HG03159 (cell line): Measurements from ENCODE around the gene NKAIN2.
"Not testable (repeated sequence)": the region's sequence is repeated elsewhere in the genome, so short reads cannot be mapped to it uniquely, and the experiment has no call there.

ENCODE experiments used
- ATAC-seq: cut with Tn5 transposase; IDR thresholded peaks from one replicate; pipeline ENCODE4 v1.9.1; 2021; ENCODE audit warnings: mild to moderate bottlenecking, moderate library complexity; ENCODE audit not compliant: unreplicated experiment

Gene NKAIN2

DNA sequence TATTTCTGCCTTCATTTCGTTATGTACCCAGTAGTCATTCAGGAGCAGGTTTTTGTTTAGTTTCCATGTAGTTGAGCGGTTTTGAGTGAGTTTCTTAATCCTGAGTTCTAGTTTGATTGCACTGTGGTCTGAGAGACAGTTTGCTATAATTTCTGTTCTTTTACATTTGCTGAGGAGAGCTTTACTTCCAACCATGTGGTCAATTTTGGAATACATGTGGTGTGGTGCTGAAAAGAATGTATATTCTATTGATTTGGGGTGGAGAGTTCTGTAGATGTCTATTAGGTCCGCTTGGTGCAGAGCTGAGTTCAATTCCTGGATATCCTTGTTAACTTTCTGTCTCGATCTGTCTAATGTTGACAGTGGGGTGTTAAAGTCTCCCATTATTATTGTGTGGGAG is 606.8 kb downstream of the NKAIN2 start:
- ATAC-seq = not testable (repeated sequence)

- ATAC-seq = not testable (repeated sequence)
Observed at GRCh38 chr6:124412657-124413056, 609.0 kb downstream of the NKAIN2 start.

- ATAC-seq = no peak
Observed at GRCh38 chr6:124420116-124420840, 616.6 kb downstream of the NKAIN2 start.

DNA sequence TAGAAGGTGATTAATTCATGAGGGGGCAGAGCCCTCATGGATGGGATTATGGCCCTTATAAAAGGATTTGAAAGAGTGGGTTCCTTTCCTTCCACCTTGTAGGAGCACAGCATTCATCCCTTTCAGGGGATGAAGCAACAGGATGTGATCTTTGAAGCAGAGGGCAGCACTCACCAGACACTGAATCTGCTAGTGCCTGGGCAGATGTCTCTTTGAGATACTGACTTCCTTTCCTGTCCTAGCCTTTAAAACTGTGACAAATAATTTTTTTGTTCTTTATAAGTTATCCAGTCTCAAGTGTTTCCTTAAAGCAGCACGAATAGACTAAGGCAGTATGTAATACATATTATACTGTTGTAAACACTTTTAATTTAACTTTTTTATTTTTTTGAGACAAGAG is 620.0 kb downstream of the NKAIN2 start:
- no peak for ATAC-seq

GRCh38 chr6:124430740-124431318 is 627.2 kb downstream of the NKAIN2 start:
- no peak for ATAC-seq

DNA sequence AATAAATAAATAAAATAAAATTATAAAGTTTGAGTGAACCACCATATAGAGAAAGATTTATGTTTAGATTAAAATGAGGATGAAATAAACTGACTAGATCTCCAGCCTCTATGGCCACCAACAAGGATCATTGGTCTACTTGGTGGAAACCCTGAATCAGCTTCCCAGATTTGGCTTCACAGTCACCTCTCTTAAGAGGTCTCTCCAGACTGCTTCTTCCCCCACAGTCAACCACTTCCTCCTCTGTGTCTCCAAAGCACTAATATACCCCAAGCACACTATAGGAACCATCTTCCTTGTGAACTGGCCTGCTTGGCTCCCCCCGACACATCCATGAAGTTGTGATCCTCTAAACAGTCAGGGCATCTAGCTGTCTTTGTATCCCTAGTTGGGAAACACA is 629.0 kb downstream of the NKAIN2 start:
- no peak for ATAC-seq

- no peak for ATAC-seq
Observed at GRCh38 chr6:124433387-124434160, 629.9 kb downstream of the NKAIN2 start.

DNA sequence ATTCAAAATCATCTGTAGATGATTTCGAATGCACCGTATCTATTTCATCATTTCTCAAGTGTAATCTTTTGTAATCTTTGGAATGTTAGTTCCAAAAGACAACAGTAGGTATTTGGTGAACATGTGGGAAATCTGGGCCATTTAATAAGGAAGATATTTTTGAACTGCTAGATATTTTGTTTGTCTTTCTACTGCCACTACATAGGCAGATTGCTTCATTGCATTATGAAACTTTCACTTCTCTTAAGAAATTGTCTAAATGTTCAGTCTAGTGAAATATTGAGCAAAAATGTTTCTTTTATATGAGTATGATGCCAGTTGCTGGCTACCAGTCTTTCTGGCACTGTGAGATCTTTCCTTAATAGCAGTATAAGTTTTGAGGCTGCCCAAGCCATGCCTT is 630.8 kb downstream of the NKAIN2 start:
- no peak for ATAC-seq

DNA sequence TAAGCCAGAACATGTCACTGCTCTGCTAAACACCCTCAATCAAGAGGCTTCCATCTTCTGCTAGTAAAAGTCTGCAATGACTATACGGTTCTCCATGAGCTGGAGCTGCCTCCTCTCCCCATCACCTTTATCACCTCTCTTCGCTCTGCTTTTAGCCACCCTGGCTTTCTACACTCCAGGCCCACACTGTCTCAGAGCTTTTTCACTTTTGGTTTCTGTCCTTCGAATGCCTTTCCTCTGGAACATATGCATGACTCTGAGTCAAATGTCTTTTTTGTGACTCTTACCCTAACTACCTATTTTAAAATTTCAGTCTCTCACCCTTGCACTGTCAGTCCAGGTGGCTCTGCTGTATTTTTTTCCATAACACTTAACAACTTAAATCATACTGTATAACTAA is 633.1 kb downstream of the NKAIN2 start:
- ATAC-seq = no peak

DNA sequence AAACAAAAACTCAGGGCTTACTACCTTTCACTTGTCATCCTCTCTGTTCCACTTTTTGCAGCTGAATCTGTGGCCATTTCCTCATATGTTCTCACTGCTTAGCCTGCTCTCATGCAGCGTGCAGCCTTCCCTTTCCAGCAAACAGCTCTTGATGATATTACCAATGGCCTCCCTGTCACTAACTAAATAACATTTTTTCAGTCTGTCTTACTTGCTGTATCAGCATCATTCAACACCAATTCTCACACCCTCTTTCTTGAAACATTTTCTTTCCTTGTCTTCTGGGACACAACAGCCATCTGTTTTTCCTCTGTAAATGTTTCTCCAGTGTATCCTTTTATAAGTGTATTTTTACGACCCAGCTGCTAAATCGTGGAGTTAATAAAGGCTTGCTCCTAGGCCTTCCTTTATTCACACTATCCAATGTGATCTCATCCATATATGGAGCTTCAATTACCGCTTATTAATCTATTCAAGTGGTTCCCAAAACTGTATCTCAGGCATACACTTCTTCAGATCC is 634.9 kb downstream of the NKAIN2 start:
- ATAC-seq = no peak

DNA sequence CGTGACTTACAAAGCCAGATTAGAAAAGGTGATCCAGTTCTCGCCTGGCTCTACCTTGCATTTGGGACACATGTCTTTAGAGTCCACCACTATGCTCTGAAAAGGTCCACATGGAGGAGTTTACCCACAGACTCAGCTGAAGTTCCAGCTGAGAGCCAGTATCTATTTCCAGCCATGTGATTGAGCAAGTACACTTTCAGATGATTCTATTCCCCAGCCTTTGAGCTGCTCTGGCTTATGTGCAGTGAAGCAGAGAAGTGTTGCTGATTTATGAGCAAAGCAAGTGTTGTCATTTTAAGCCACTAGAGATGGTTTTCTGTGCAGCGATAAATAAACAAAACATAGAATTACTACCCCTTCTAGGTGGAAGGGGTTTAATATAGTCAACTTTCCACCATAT is 637.8 kb downstream of the NKAIN2 start:
- no peak for ATAC-seq

- no peak for ATAC-seq
Observed at GRCh38 chr6:124443541-124443940, 639.9 kb downstream of the NKAIN2 start.

DNA sequence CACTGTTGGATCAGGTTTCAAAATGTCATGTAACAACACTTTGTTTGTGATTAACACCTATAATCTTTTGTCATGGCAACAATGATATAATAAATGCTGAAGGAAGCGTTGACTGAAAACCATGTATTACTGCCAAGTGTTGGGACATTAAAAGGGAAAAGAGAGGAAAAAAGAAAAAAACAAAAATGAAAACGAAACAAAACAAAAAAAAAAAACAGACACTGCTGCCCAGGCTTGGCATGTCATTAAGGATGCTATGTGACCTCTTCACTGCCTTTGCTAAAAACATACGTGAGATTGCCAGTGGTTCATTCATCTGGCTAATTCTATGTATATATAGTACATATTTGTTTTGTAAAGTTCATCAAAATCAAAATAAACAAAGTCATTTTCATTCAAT is 641.9 kb downstream of the NKAIN2 start:
- ATAC-seq = no peak

- ATAC-seq = no peak
Observed at GRCh38 chr6:124446961-124447360, 643.3 kb downstream of the NKAIN2 start.

DNA sequence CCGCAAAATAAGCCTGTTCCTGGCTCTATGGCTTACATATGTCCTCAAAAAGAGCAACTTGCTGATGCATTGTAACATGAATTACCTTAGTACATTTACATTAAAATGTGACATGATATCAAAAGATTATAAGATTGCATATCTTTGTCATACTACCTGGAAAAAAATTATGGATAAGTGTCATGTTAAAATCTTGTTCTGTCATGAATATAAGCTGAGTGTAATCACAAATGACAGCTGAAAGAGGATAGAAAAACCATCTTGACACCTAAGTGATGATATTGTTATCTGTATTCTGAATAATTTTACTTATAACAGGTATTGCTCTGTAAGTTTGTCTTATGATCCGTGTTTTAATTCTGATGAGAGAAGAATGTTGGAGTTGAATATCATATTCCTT is 655.6 kb downstream of the NKAIN2 start:
- no peak for ATAC-seq

DNA sequence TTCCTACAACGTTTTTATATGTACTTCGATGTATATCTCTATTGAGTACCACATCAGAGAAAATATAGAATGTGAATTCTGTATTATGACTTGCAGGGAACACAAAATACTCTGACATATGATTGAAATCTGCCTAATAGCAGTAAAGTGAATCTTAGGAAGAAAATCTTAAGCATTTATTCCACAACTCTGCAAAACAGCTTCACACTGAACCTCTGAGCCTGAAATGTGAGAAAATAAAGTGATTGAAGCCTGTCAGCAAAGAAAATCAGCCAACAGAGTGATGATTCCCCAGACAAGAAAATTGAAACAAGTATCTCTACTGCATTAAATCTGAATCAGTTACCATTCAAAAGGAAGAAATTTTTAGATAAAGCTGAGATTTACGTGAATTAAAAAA is 659.1 kb downstream of the NKAIN2 start:
- no peak for ATAC-seq

- ATAC-seq = no peak
Observed at GRCh38 chr6:124463271-124463670, 659.6 kb downstream of the NKAIN2 start.

- ATAC-seq = not testable (repeated sequence)
Observed at GRCh38 chr6:124464600-124464999, 660.9 kb downstream of the NKAIN2 start.

DNA sequence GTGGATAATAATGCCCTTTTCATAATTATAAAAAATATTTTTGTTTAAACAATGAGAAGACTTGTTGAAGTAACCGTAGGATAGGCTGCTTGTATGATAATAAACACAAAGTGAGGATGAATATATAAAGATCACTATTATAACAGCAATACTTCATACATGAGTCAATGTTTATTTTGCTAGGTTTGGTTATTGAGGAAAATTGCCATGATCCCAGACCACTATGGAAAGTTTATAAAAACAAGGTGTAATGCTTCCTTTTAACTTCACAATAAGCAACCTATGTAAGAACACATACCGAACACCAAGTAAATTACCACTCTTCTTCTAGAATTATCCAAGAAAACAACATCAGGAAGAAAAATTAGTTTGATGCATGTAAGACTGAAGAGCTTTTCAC is 663.3 kb downstream of the NKAIN2 start:
- no peak for ATAC-seq

- ATAC-seq = no peak
Observed at GRCh38 chr6:124467366-124467765, 663.7 kb downstream of the NKAIN2 start.

DNA sequence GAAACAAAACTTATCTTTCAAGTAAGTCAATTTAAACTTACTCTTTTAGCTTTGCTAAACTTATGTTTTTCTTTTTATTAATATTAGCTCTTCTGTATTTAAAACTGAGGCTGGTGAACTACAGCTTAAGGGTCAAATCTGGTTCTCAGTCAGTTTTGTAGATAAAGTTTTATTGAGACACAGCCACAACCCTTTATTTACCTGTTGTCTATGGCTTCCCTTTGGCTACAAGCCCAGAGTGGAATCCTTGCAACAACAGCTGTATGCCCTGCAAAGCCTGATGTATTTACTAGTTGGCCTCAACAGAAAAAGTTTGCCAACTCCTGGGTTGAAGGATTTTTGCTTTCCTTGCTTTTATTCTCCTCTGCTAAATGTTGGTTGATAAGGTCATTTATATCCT is 667.1 kb downstream of the NKAIN2 start:
- no peak for ATAC-seq

DNA sequence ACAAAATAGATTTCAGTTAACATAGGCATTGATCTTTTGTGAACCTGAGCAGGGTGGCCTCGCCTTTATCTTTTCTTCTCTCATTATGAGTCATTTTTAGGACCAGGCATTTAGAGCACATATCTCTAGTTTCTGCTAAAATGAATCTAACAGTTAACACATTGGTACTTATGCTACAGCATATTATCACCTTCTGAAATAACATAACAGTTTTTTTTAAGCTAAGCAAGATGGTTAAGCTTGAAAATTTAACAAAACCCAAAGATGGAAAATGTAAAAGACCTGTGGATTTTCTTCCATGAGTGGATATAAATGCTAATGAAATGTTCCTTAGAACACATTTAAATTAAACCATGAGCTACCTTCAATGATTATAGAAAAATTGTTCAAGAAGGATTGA is 671.5 kb downstream of the NKAIN2 start:
- no peak for ATAC-seq
